ENCODE data around the gene TTLL5.

Gene TTLL5

DNA sequence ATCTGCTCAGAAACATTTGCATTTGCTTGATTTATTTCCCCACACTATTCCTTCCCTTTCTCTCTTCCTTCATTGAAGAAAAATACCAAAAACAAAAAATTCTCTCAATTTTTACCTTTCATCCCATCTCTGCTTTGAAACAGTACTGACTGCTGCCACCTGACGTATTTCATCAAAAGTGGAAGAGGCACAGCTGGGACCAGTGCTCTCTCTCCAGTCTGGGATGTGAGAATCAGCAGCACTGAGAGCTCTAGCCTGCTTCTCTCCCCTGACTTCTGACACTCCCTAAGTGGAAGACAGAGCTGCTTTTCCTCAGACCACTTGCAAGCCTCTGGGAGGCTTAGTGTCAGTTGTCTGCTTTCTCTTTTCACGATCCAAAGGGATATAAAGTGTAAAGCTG, 36.9 kb downstream of the TTLL5 start:
- intact Hi-C loops (cut with DNase I): no loop called here
- DNase-seq: no peak

DNA sequence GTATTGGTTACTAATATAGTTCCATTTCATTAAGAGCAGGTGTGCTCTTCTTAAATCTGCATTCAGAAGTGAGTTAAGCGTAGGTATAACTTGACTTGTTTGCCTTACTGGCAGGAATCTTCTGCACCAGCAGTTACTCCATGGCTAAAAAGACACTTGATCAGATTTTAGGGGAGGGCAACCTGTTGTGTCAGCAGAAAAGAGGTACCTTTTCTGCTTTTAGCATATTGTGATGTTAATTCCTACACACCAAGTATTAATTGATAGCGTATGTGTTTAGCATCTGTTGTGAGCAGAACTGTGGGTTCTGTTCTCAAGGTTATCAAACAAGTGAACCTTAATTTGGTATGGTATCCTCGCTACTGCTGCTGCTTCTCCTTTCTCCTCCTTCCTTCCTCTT, 38.3 kb downstream of the TTLL5 start:
- DNase-seq: no peak
- intact Hi-C loops (cut with DNase I): no loop called here

DNA sequence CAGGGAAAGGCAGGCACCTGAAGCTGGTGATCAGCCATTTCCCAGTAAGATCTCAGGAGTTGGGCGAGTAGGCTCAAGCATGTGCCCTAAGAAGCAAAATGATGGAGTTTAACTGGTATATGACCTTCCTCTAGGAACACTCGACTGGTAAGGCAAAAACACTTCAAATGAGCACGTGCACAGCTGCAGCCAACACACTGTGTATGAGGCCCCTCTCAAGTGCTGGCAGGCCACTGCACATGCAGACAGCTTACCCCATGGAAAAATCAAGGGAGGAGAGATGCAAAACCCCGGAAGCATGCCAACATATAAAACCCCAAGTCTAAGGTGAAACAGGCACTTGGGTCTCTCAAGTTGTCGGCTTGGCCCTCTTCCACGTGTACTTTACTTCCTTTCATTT, 39.2 kb downstream of the TTLL5 start:
- DNase-seq: no peak
- intact Hi-C loops (cut with DNase I): no loop called here

DNA sequence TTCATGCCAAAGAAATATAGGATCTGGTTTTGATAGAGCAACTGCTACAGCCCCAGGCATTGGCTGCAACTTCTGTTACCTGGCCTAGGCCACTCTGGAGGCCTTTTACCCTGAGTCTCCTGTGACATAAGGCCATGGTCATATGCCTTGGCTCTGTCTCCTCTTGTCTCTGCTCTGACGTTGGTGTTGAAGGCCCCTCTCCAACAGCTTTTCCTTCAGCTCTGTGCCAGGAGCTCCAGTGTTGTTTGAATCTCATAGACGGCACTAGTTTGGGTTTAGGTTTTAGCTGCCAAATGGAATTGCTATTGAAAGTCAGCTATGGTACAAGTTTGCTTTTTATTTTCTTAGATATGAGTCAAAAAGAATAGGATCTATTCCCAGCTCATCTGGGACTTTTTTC, 41.1 kb downstream of the TTLL5 start:
- DNase-seq: no peak
- intact Hi-C loops (cut with DNase I): no loop called here

DNA sequence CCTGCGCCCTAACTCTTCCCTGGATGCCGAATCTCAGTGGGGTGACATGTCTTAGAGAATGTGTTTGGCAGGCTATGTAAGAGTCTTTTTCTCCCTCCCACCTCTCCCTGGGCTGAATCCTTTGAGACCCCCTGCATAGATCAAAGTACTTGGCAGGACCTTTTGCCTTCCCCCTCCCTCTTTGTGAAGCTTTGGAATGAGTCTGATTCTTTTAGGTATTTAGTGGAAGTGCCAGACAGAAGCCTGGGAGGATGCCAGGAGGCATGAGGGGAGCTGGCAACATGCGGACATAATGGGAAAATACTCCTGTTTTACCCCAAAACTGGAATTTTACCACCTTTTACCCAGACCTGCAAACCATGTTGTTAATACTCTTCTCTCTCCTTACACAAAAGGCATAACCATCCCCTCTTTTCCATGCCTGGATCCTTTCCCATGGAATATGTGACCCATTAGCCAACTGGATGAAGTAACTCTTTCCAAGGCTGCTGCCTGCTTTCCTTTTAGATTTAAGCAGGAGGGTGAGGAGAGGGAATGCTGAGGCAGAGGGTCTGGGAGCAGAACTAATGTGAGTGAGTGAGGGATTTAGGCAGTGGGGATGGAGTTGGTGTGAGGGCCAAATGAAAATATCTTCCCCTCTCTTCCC, 41.7 kb downstream of the TTLL5 start:
- peak in 1 of 10 donors; percentile 17 for DNase-seq
- intact Hi-C loops (cut with DNase I): no loop called here

DNA sequence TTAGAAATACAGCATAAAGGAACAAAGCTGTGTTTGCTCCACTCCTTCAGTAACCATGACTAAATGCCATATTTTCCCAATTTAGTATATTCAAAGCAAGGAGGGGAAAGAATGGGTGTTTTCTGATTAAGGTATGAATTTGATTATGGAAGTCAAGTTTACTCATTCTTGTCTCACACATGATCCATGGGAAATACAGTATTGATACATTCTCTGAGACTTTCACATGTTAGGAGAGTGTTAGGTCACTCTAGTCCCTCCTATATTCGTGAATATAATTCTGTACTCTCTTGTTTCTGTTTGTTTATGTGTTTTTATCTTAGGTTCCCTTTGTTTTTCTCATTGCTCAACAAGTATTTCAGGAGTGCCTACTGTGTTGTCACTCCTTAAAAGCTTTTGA, 42.4 kb downstream of the TTLL5 start:
- DNase-seq: no peak
- intact Hi-C loops (cut with DNase I): no loop called here

DNA sequence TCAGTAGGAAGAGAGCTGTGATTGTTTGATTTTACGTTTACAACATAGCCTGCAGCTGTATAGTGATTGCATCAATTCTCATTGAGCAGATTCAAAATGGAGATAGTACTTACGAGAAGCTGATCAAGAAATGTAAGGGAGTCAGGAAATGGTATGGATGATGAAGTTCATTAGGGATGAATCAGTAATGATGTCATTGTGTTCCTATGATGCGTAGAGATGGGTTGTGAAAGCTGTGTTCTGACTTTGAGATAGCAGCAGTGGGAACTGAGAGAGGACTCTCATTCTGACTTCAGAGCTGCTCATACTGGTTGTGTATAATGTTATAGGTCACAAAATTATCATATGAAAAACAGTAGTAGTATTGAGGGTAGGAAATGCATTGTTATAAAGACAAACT, 44.0 kb downstream of the TTLL5 start:
- intact Hi-C loops (cut with DNase I): loop anchor here (5.0 kb wide), 1 partner anchor 202 kb away; no protein-coding TSS in a partner anchor

DNA sequence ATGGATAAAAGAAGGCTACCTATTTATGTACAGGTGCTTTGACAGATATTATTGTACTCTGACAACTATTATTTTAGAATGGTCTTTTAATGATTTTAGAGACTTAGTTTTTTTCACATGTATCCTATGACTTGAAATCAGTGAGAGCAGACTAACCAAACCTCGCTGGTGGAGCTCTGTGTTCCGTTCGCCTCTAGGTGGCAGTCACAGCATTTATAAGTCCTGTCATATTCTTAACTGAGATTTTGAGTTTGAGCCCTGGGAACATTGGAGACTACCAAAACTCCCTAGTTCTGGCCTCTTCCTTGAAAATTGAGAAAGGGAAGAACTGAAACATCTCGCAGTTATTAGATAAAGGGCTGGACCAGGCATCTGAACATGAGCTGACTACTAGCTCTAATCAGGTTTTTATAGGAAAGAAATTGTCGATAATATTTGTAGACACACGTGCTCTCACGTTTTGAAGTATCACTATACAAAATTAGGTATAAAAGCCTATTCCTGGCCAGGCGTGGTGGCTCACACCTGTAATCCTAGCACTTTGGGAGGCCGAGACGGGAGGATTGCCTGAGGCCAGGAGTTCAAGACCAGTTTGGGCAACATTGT, 48.3 kb downstream of the TTLL5 start:
- DNase-seq: peak; percentile 43 to 94 (median 76)
- intact Hi-C loops (cut with DNase I): loop anchor here (5.0 kb wide), 1 partner anchor 198 kb away; no protein-coding TSS in a partner anchor

More for the DNA sequence above, 44.0 kb downstream of the TTLL5 start:
- no peak for DNase-seq

DNA sequence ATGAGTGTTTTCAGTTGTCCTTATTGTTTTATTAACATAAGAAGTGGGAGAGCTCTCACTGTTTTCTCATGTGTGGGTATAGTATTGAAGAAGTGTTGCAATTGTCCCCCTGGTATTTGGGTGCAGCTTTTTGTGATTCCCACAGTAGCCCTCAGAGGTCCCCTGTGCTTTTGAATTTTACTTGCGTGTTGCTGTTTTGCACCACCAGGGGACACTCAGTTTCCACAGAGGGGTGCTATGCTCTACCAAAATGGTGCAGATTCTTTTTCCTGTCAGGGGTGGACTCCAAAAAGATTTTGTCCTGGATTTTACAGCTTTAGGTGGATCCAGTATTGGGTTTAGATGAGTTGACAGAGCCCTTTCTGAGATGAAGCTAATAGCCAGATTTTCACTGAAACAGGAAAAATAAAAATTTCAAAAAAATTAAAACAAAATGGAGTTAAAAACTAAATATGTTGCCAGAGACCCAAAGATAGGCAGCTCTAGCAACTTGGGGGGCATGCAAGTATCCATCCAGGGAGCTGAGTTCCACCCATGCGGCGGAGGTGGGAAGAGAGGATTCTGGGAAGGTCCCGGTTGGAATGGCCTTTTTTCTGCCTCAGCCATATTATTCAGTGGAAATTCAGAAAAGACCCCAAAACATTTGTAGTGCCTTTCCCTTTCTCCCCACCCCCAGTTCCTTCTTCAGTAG, 50.2 kb downstream of the TTLL5 start:
- intact Hi-C loops (cut with DNase I): loop anchor here (1.0 kb wide), 2 partner anchors 82 to 271 kb away; no protein-coding TSS in a partner anchor
- DNase-seq: peak in 6 of 10 donors; percentile 12 to 88 (median 38)

DNA sequence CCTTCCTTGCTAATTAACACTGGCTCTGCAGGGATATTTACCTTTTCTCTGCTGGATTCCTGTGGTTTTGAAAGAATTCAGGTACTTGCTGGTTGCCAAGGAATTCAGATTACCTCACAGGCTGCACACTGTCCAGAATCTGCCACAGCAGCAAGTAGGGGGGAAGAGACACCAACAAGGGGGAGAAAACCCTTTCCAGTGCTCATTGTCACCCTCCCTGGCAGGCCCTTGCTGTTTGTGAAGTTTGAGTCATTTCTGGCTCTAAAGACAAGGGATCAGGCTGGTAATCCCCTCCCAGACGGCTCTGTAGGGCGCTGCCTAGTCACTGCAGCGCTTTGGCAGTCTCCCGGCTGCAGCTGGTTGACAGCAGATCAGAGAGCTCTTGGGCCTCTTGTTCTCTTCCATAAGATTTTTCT, 50.8 kb downstream of the TTLL5 start:
- peak; percentile 61 to 98 (median 75) for DNase-seq
- intact Hi-C loops (cut with DNase I): loop anchor here (1.0 kb wide), 2 partner anchors 81 to 270 kb away; no protein-coding TSS in a partner anchor

DNA sequence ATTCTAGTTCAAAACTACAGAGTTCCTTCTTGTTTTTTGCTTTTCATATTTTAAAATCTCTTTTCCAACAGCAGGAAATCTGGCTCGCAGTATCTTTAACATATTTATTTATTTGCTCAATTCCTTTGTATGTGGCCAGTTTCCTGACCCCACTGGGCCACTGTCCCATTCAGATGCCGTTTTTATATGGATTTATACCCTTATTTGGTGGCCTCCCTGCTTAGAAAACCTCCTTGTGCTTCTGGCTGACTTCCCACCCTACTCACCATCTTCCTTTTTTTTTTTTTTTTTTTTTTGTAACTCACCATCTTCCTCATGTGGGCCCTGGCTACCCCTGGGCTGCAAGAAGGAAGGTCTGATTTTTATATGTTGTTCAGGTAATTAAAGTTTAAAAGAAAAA, 53.9 kb downstream of the TTLL5 start:
- intact Hi-C loops (cut with DNase I): no loop called here

DNA sequence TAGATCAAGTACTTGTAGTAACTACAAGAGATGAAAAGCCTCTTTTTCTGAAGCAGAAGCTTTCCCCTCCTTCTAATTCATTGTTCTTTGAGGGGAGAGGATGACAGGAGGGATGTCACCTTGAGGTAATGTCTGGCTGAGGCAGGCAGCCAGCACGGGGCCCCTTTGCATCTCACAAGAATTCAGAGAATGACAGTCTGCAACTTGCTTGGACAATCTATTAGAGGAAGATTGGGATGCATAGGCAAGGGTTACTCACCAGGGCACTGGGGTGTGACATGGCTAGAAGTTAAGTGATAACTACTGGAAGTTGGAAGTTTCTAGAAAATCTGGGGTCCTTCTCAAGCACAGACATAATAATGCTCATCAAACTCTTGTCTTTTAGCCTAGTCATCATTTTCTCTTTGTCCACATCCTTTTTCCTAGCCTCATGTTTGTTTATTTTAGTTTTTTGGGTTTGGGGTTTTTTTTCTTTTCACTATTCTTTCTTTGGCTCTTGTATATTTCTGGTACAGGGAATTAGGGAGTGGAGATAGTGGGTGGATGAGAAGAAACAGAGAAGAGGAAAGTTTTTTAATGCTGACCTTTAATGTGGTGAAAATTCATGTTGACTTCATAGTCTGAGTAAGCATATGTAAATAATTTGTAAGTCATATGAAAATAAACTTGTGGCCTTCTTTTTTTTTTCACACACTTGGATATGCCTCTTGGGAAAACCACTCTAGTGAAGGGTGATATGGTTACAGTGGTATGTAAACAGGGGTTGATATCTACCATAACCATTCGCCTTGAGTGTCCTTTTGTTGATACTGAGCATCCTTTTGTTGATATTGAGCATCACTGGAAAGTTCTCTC, 55.1 kb downstream of the TTLL5 start:
- intact Hi-C loops (cut with DNase I): no loop called here
- DNase-seq: no peak

More for the DNA sequence above, 53.9 kb downstream of the TTLL5 start:
- no peak for DNase-seq

DNA sequence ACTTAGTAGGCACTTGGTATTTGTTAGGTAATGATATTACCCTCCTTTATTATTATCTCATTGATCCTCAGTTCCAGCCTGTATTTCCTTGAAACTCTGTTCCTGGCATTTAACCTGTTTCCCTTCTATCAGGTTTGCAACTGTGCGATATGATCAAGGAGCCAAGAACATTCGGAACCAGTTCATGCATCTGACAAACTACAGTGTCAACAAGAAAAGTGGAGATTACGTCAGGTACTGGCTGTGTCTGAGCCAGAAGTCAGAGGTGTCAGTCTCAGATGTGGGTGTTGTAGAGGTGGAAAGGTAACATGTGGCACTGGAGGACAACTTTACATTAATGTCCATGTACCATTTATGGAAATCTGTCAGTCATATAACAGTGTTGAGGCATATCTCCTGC, 56.7 kb downstream of the TTLL5 start:
- intact Hi-C loops (cut with DNase I): no loop called here
- no peak for DNase-seq

DNA sequence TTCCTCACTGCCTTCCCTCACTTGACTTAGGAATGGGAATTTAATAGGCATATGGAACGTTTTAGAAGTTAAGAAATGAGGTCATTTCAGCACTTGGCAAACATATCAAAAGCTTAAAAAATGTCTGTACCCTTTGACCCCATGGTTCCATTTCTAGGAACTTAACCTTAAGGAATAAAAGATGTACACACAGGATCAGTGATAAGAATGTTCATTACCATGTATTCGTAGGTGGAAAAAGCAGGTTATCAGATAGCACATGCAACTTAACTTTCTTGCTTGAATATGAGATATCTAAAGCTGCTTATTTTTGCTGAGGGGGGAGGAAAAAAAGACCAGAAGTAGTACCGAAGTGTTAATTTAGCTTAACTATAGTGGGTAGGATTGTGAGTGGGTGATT, 57.2 kb downstream of the TTLL5 start:
- no peak for DNase-seq
- intact Hi-C loops (cut with DNase I): no loop called here

DNA sequence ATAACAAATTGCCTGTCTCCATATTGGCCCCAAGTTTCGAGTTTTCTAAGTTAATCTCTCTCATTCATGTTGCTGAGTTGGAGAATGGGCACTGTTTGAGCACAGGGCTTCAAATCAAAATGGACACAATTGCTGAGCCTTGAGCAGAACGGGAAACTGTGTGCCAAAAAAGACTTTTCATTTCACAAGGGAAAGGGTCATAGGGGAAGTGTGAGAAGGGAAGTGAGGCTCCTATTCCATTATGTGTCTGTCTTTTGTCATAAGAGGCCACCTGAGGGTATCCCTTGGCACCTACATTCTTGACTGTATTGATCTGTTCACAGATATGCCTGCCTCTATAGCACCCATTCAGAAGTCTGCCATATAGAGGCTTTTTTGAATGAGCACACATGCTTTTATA, 59.1 kb downstream of the TTLL5 start:
- intact Hi-C loops (cut with DNase I): no loop called here
- no peak for DNase-seq

DNA sequence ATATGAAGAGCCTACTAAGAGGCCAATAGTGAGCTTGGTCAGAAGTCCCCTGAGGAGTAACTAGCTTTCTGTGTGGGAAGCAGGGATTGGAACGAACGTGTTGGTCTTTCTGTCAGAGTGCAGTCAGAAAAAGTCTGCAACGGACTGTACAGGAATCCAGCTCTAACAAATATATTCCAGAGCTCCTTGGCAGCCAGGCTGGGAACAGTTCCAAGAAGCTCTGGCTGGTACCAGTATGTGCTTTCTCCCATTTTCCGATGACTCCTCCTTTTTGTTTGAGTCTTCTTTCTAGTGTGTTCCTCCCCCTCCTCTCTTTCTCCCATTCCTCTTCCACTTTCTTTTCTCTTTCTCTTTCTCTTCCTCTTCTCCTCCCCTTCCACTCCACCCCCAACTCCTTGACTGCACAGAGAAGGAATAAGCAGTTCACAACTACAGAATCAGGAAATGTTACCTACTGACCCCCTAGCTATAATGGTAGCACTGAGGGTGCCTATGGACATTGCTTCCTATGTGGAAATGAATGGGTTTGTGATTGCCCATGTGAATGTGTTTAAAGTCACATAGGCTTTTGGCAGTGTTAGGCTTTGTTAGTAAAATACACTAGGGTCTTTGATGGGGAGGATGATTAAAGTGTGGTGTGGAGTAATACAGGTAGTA, 59.9 kb downstream of the TTLL5 start:
- DNase-seq: peak in 9 of 10 donors; percentile 42 to 93 (median 68)
- intact Hi-C loops (cut with DNase I): no loop called here

DNA sequence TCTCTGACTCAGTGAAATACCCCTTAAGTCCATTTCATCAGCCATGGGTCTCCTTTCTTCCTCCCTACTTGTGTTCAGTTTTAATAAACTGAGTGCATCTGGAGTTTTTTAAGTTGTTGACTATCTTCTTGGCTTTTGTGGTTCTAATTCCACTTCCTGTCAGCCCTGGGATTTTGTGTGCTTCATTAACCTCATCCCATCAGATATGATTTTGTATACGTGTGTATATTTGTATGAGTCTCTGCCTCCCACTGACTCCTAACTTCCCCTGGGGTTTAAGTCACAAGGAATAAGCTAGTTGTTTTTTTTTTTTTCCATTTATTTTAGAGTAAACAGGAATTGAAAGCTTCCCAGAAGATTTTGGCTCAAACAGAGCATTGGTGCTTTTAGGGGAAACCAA, 62.7 kb downstream of the TTLL5 start:
- intact Hi-C loops (cut with DNase I): no loop called here

DNA sequence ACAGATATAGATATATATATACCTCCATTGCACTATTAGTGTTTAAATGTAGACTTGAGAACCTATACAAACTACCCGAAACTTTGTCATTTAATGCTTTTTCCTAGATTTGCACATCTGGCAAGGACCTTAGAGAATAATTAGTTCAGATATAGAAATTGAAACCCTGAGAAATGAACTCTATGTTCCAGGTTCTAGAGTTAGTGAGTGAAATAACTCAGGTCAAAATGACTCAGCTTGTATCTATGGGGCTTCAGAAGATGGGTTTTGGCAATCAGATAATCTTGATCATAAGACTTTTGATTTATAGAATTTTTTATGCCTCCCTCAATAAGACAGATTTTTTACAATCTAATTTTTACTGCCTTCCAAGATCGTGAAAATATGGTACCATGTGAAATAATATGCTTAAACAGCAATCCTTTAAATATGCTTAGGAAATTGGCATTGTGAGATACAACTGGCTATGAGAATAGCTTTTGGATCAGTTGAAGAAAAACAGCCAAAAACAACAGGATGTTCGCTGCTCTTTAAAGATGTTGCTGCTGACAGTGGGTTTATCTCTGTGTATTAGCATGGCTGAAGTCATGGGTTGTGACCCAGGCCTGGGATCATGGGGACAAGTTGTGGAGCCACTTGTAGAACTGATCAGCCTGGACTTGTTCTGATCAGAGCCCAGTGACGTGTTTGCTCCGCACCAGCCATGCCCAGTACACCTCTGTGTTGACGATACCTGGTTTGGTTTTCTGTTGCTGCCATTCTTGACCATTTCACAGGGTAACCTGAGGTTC, 63.6 kb downstream of the TTLL5 start:
- intact Hi-C loops (cut with DNase I): no loop called here
- no peak for DNase-seq

More for the DNA sequence above, 62.7 kb downstream of the TTLL5 start:
- no peak for DNase-seq

DNA sequence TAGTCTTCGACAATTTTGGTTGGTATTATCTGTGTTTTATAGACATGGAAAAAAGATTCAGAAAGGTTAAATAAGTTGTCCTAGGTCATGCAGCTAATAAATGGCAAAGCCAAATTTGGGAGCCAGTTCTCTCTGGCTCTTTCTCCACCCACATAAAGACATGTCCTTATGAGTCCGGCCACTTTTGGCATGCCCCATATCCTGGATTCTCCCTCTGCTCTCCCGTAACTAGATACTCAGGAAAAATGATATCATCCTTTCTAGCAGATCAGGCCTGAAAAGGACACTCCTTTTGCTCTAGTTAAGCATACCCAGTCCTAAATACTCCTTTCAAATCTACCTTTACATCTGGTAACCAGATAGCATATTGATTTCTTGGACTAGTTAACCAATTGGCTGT, 64.4 kb downstream of the TTLL5 start:
- intact Hi-C loops (cut with DNase I): no loop called here
- DNase-seq: no peak

Data from posterior cingulate gyrus (tissue), 11 donors.